Progenitor cell of endocrine pancreas (in vitro differentiated cells): ENCODE data around the gene CUEDC1. TPM values are rescaled to one million over a fixed set of nuclear protein-coding genes. Genes with fewer than 3 reads are reported as not detected.
A peak's percentile ranks its signal among the peaks of the same experiment; 100 is the strongest.

ENCODE experiments used
- DNase-seq: peaks from one replicate; pipeline ENCODE4 v3.0.0; 2021; ENCODE audit warnings: low spot score; ENCODE audit not compliant: unreplicated experiment
- H3K27ac Mint-ChIP-seq: 2 replicates; pipeline ENCODE4 v1.8.0; 2021; ENCODE audit warnings: mild to moderate bottlenecking, moderate library complexity, mixed read lengths
- H3K27me3 Mint-ChIP-seq: 2 replicates; pipeline ENCODE4 v1.8.0; 2021; ENCODE audit warnings: mixed read lengths
- H3K36me3 Mint-ChIP-seq: 2 replicates; pipeline ENCODE4 v1.8.0; 2022; ENCODE audit warnings: mixed read lengths; ENCODE audit not compliant: insufficient read depth
- H3K4me1 Mint-ChIP-seq: 2 replicates; pipeline ENCODE4 v1.8.0; 2021; ENCODE audit warnings: low read depth, mixed read lengths
- H3K4me3 Mint-ChIP-seq: 2 replicates; pipeline ENCODE4 v1.8.0; 2021; ENCODE audit warnings: low read depth, mild to moderate bottlenecking, moderate library complexity, mixed read lengths
- H3K9me3 Mint-ChIP-seq: 2 replicates; pipeline ENCODE4 v1.8.0; 2021; ENCODE audit warnings: low read depth, mixed read lengths
- CTCF ChIP-seq: fragments of 200-600 bp; sonication (generic); IDR thresholded peaks from one replicate; pipeline ENCODE4 v1.5.0; 2021; ENCODE audit warnings: antibody characterized with exemption, mild to moderate bottlenecking; ENCODE audit not compliant: unreplicated experiment
- total RNA-seq: library from RNA; stranded (reverse); gene quantifications from 2 replicates; pipeline ENCODE4 v1.2.1, GENCODE V29; 2021

The CUEDC1 gene
- total RNA-seq, 1 donor from 2014 or later: 30.8 TPM

- no peaks in the 10 kb centered on the region for H3K36me3 Mint-ChIP-seq
Observed at GRCh38 chr17:57943645-57944044, 11.6 kb downstream of the CUEDC1 start.

GRCh38 chr17:57943140-57943539 is 12.1 kb downstream of the CUEDC1 start:
- DNase-seq: no peak
- Mint-ChIP-seq H3K4me1 (peaks cover 22% of the 10 kb centered on the region), H3K27me3 (no peaks in the 10 kb centered on the region), H3K4me3 (no peak overlapping the region), H3K27ac (no peak overlapping the region), H3K9me3 (no peaks in the 10 kb centered on the region), H3K36me3 (no peaks in the 10 kb centered on the region)
- no peak for TF ChIP-seq CTCF

More at GRCh38 chr17:57943645-57944044, 11.6 kb downstream of the CUEDC1 start:
- no peak for DNase-seq
- no peak overlapping the region for H3K27ac Mint-ChIP-seq
- peaks cover 22% of the 10 kb centered on the region for H3K4me1 Mint-ChIP-seq
- H3K9me3 Mint-ChIP-seq: no peaks in the 10 kb centered on the region
- TF ChIP-seq CTCF: no peak
- H3K27me3 Mint-ChIP-seq: no peaks in the 10 kb centered on the region
- no peak overlapping the region for H3K4me3 Mint-ChIP-seq

- Mint-ChIP-seq H3K4me1 (peaks cover 20% of the 10 kb centered on the region), H3K9me3 (no peaks in the 10 kb centered on the region), H3K27ac (peak overlapping the region; percentile 81), H3K27me3 (no peaks in the 10 kb centered on the region), H3K4me3 (no peak overlapping the region), H3K36me3 (no peaks in the 10 kb centered on the region)
- TF ChIP-seq CTCF: no peak
- DNase-seq: no peak
Observed at GRCh38 chr17:57941384-57942370, 13.5 kb downstream of the CUEDC1 start.

- Mint-ChIP-seq H3K27ac (peak overlapping the region; percentile 81), H3K36me3 (no peaks in the 10 kb centered on the region), H3K4me1 (peaks cover 23% of the 10 kb centered on the region), H3K9me3 (no peaks in the 10 kb centered on the region), H3K4me3 (no peak overlapping the region), H3K27me3 (no peaks in the 10 kb centered on the region)
- TF ChIP-seq CTCF: no peak
- DNase-seq: no peak
Observed at GRCh38 chr17:57940653-57941329, 14.4 kb downstream of the CUEDC1 start.

- peak overlapping the region; percentile 19 for H3K27ac Mint-ChIP-seq
- no peak for TF ChIP-seq CTCF
- H3K4me1 Mint-ChIP-seq: peaks cover 27% of the 10 kb centered on the region
- no peaks in the 10 kb centered on the region for H3K27me3 Mint-ChIP-seq
- no peaks in the 10 kb centered on the region for H3K9me3 Mint-ChIP-seq
- no peaks in the 10 kb centered on the region for H3K36me3 Mint-ChIP-seq
- H3K4me3 Mint-ChIP-seq: no peak overlapping the region
- DNase-seq: no peak
Observed at GRCh38 chr17:57940231-57940630, 15.0 kb downstream of the CUEDC1 start.
